ENCODE measurements around the gene INPP4B. TPM values are rescaled to one million over a fixed set of nuclear protein-coding genes. Genes with fewer than 3 reads are reported as not detected.

Gene INPP4B
- total RNA-seq, 1 experiment from 2014 or later: 14.3 TPM

- Histone ChIP-seq H3K36me3 (ENCODE audit: control insufficient read depth in 1 of 2, insufficient read depth in 2 of 2, low read length in 2 of 2) (no peaks in the 10 kb centered on the region), H3K27me3 (ENCODE audit: insufficient read depth, low read length) (no peaks in the 10 kb centered on the region), H3K9me2 (ENCODE audit: insufficient read depth) (no peaks in the 10 kb centered on the region), H3K4me3 (replicated peaks in 1 of 2; ENCODE audit: low read depth in 1 of 2, low read length in 2 of 2) (peak overlapping the region in 1 of 2 experiments; percentile 19; a peak in 1 of 4 replicates), H3K27ac (ENCODE audit: low read depth, low read length) (peak overlapping the region; percentile 83), H3K79me2 (ENCODE audit: insufficient read depth, low read length) (no peaks in the 10 kb centered on the region), H3K9me3 (ENCODE audit: control insufficient read depth in 1 of 2, insufficient read depth in 1 of 2, low read depth in 1 of 2, low read length in 2 of 2) (no peaks in the 10 kb centered on the region), H3K4me2 (ENCODE audit: low read length) (peak overlapping the region; percentile 62), H3K4me1 (ENCODE audit: control insufficient read depth in 1 of 2, insufficient read depth in 2 of 2, low read length in 2 of 2) (peaks cover 50 to 51% of the 10 kb centered on the region in 2 experiments), H4K20me1 (ENCODE audit: insufficient read depth) (no peaks in the 10 kb centered on the region), H2AFZ (ENCODE audit: low read depth, low read length, poor library complexity, severe bottlenecking) (no peak overlapping the region), H3K9ac (ENCODE audit: low read length) (peak overlapping the region; percentile 34)
- TF ChIP-seq ATF3 (IDR thresholded peaks at IDR 0.05): no peak
- TF ChIP-seq ELF1 (IDR thresholded peaks at IDR 0.05; ENCODE audit: borderline replicate concordance, low read depth): no peak
- TF ChIP-seq EZH2 (IDR thresholded peaks at IDR 0.05): no peak
- no peak for TF ChIP-seq SIN3A (IDR thresholded peaks at IDR 0.05; ENCODE audit: low read depth)
- no peak for TF ChIP-seq POLR2AphosphoS5 (IDR thresholded peaks at IDR 0.05; ENCODE audit: low read depth, low read length)
- TF ChIP-seq CEBPB (IDR thresholded peaks at IDR 0.05; ENCODE audit: low read depth): no peak
- no peak for TF ChIP-seq ZFX (IDR thresholded peaks at IDR 0.05)
- no peak for TF ChIP-seq SRF (IDR thresholded peaks at IDR 0.05; ENCODE audit: low read depth)
- no peak for TF ChIP-seq YY1 (IDR thresholded peaks at IDR 0.05; ENCODE audit: extremely low read depth, insufficient replicate concordance, low read depth, low read length)
- RAD21 ChIA-PET (ENCODE audit: low non-redundant PET in 1 of 2, low total read pairs in 2 of 2, uncharacterized antibody in 2 of 2, unreplicated experiment in 2 of 2): no interaction called here
- BruUV-seq (replicated peaks): no TSS peak
- DNase-seq (ENCODE audit: low read depth, low spot score): no peak
- POLR2A ChIA-PET: no interaction called here
- CTCF ChIA-PET: no interaction called here
- intact Hi-C loops (cut with micrococcal nuclease): no loop called here
- peak; percentile 34 for ATAC-seq
These were observed 466.0 kb downstream of the INPP4B start for GRCh38 chr4:142380052-142380602.

- DNase-seq (ENCODE audit: low read depth, low spot score) (peak; percentile 62), ATAC-seq (peak; percentile 93)
- Histone ChIP-seq H3K79me2 (ENCODE audit: insufficient read depth, low read length) (no peaks in the 10 kb centered on the region; the same call in 1 of the 2 replicates), H3K36me3 (ENCODE audit: control insufficient read depth in 1 of 2, insufficient read depth in 2 of 2, low read length in 2 of 2) (no peaks in the 10 kb centered on the region), H2AFZ (ENCODE audit: low read depth, low read length, poor library complexity, severe bottlenecking) (no peak overlapping the region), H3K9me2 (ENCODE audit: insufficient read depth) (no peaks in the 10 kb centered on the region), H3K4me1 (ENCODE audit: control insufficient read depth in 1 of 2, insufficient read depth in 2 of 2, low read length in 2 of 2) (peaks cover 55 to 57% of the 10 kb centered on the region in 2 experiments), H3K27me3 (ENCODE audit: insufficient read depth, low read length) (no peaks in the 10 kb centered on the region), H3K9ac (ENCODE audit: low read length) (peak overlapping the region; percentile 34), H3K9me3 (ENCODE audit: control insufficient read depth in 1 of 2, insufficient read depth in 1 of 2, low read depth in 1 of 2, low read length in 2 of 2) (no peaks in the 10 kb centered on the region), H3K4me2 (ENCODE audit: low read length) (peak overlapping the region; percentile 62), H3K4me3 (replicated peaks in 1 of 2; ENCODE audit: low read depth in 1 of 2, low read length in 2 of 2) (peak overlapping the region in 1 of 2 experiments; percentile 19; a peak in 1 of 4 replicates), H4K20me1 (ENCODE audit: insufficient read depth) (no peaks in the 10 kb centered on the region), H3K27ac (ENCODE audit: low read depth, low read length) (peak overlapping the region; percentile 83)
- peak; percentile 41 for TF ChIP-seq CBX3 (IDR thresholded peaks at IDR 0.05; ENCODE audit: low read depth)
- no peak for TF ChIP-seq ATF3 (IDR thresholded peaks at IDR 0.05)
- peak; percentile 56 for TF ChIP-seq MAX (IDR thresholded peaks at IDR 0.05)
- no peak for TF ChIP-seq EZH2 (IDR thresholded peaks at IDR 0.05)
- TF ChIP-seq JUND (IDR thresholded peaks at IDR 0.05): peak; percentile 70
- peak; percentile 61 for TF ChIP-seq SP1 (IDR thresholded peaks at IDR 0.05; ENCODE audit: low read depth)
- peak; percentile 70 for TF ChIP-seq FOSL1 (IDR thresholded peaks at IDR 0.05; ENCODE audit: low read depth)
- 0 out of 2 replicates have a peak, but pooled peaks have one; percentile 18 for TF ChIP-seq SRF (IDR thresholded peaks at IDR 0.05; ENCODE audit: low read depth)
- peak; percentile 53 for TF ChIP-seq CEBPB (IDR thresholded peaks at IDR 0.05; ENCODE audit: low read depth)
- RAD21 ChIA-PET (ENCODE audit: low non-redundant PET in 1 of 2, low total read pairs in 2 of 2, uncharacterized antibody in 2 of 2, unreplicated experiment in 2 of 2): no interaction called here
- intact Hi-C loops (cut with micrococcal nuclease): no loop called here
- no TSS peak for BruUV-seq (replicated peaks)
- POLR2A ChIA-PET: interaction anchor here (1.1 kb wide), 2 partner anchors 10 to 28 kb away, joined by 3 to 4 read pairs; no protein-coding TSS in a partner anchor
- CTCF ChIA-PET: no interaction called here
These were observed 466.6 kb downstream of the INPP4B start for GRCh38 chr4:142379277-142380051.
